Uterus (tissue), 4 donors: Measurements from ENCODE around the gene FSTL3. TPM values are rescaled to one million over a fixed set of nuclear protein-coding genes. Genes with fewer than 3 reads are reported as not detected.
"Not testable (repeated sequence)": the region's sequence is repeated elsewhere in the genome, so short reads cannot be mapped to it uniquely, and the experiment has no call there.

ENCODE experiments used
- DNase-seq, 2 donors: peaks; one replicate each; pipeline ENCODE4 v3.0.0-alpha.2; 2019 to 2020
- H3K27ac ChIP-seq, 2 donors: fragments of 200-600 bp; sonication (generic); 1 replicate in 1 of 2; 2 replicates in 1 of 2; pipeline ENCODE4 v1.5.1; 2016 to 2018
- H3K27me3 ChIP-seq, 2 donors: fragments of 200-600 bp; sonication (generic); one replicate each; pipeline ENCODE4 v1.5.1; 2018 to 2019; ENCODE audit warnings: control low read depth in 1 of 2
- H3K36me3 ChIP-seq, 2 donors: fragments of 200-600 bp; sonication (generic); one replicate each; pipeline ENCODE4 v1.5.1; 2019; ENCODE audit warnings: control low read depth in 1 of 2
- H3K4me1 ChIP-seq, 2 donors: fragments of 200-600 bp; sonication (generic); one replicate each; pipeline ENCODE4 v1.5.1; 2018 to 2019; ENCODE audit warnings: control low read depth in 1 of 2
- H3K4me3 ChIP-seq, 2 donors: fragments of 200-600 bp; sonication (generic); 1 replicate in 1 of 2; 2 replicates in 1 of 2; pipeline ENCODE4 v1.5.1; 2018 to 2019; ENCODE audit warnings: mild to moderate bottlenecking in 1 of 2
- H3K9me3 ChIP-seq, 2 donors: fragments of 200-600 bp; sonication (generic); one replicate each; pipeline ENCODE4 v1.5.1; 2019; ENCODE audit warnings: control low read depth in 1 of 2
- CTCF ChIP-seq, 4 experiments: fragments of 200-600 bp in 2 of 4; fragments of 450-650 bp in 2 of 4; sonication (generic) in 2 of 4; IDR thresholded peaks; one replicate each; pipeline ENCODE4 v1.5.1; 2016 to 2019; ENCODE audit warnings: antibody characterized with exemption in 4 of 4, mild to moderate bottlenecking in 2 of 4, moderate library complexity in 1 of 4
- POLR2A ChIP-seq, 2 donors: fragments of 450-650 bp; IDR thresholded peaks; one replicate each; pipeline ENCODE4 v1.6.1; 2016; ENCODE audit warnings: antibody characterized with exemption in 2 of 2, mild to moderate bottlenecking in 1 of 2, moderate library complexity in 1 of 2
- intact Hi-C: fragments of 100-400 bp; cut with DNase I; formaldehyde crosslinking; loops from one replicate; pipeline ENCODE4 v1.15.1; 2023; ENCODE audit warnings: low total_unique reads
- total RNA-seq, 4 donors: library from RNA; depleted of rRNA in 3 of 4; stranded (reverse); fragments of >200 nt in 3 of 4; gene quantifications; one replicate each; pipeline versions ENCODE4 v1.1.0 to v1.2.4, GENCODE V29; 2014 to 2023
- donor health status: DM: yes; HTN: yes; CAD: no.

The FSTL3 gene
- total RNA-seq, 4 donors from 2014 or later, result 25.3 to 71.7 (median 37.3) TPM

GRCh38 chr19:725461-726089, 49.4 kb downstream of the FSTL3 start:
- no peaks in the 10 kb centered on the region for H3K36me3 ChIP-seq
- H3K4me1 ChIP-seq, result peaks cover 0 to 2% of the 10 kb centered on the region in 2 donors
- H3K9me3 ChIP-seq, result no peaks in the 10 kb centered on the region
- H3K4me3 ChIP-seq, result no peak overlapping the region
- intact Hi-C loops, result no loop called here
- H3K27me3 ChIP-seq, result no peaks in the 10 kb centered on the region
- no peak overlapping the region for H3K27ac ChIP-seq
- DNase-seq, result no peak
- no peak for TF ChIP-seq CTCF (IDR thresholded peaks at IDR 0.05)
- no peak for TF ChIP-seq POLR2A (IDR thresholded peaks at IDR 0.05)

- DNase-seq, result no peak
- no peak overlapping the region for H3K4me3 ChIP-seq
- H3K27me3 ChIP-seq, result no peaks in the 10 kb centered on the region
- no peak for TF ChIP-seq CTCF (IDR thresholded peaks at IDR 0.05)
- TF ChIP-seq POLR2A (IDR thresholded peaks at IDR 0.05), result no peak
- H3K27ac ChIP-seq, result peak overlapping the region; percentile 36 to 69
- no peaks in the 10 kb centered on the region for H3K36me3 ChIP-seq
- intact Hi-C loops, result no loop called here
- H3K4me1 ChIP-seq, result no peaks in the 10 kb centered on the region
- H3K9me3 ChIP-seq, result no peaks in the 10 kb centered on the region
Measured at GRCh38 chr19:726993-727956, 51.1 kb downstream of the FSTL3 start.

GRCh38 chr19:728011-728410, 51.8 kb downstream of the FSTL3 start:
- H3K4me1 ChIP-seq, result no peaks in the 10 kb centered on the region
- H3K36me3 ChIP-seq, result no peaks in the 10 kb centered on the region
- DNase-seq, result peak; percentile 43 to 77
- no peak overlapping the region for H3K4me3 ChIP-seq
- no peak for TF ChIP-seq CTCF (IDR thresholded peaks at IDR 0.05)
- no peak for TF ChIP-seq POLR2A (IDR thresholded peaks at IDR 0.05)
- H3K27ac ChIP-seq, result peak overlapping the region; percentile 36 to 69
- no peaks in the 10 kb centered on the region for H3K27me3 ChIP-seq
- H3K9me3 ChIP-seq, result no peaks in the 10 kb centered on the region
- intact Hi-C loops, result no loop called here

- H3K27me3 ChIP-seq, H3K4me1 ChIP-seq, H3K27ac ChIP-seq, H3K4me3 ChIP-seq, H3K36me3 ChIP-seq, DNase-seq, H3K9me3 ChIP-seq, intact Hi-C loops: not testable (repeated sequence)
Measured at GRCh38 chr19:729564-729963, 53.4 kb downstream of the FSTL3 start.

GRCh38 chr19:729965-730668, 53.9 kb downstream of the FSTL3 start:
- no peaks in the 10 kb centered on the region for H3K4me1 ChIP-seq
- TF ChIP-seq CTCF (IDR thresholded peaks at IDR 0.05) (no peak), POLR2A (IDR thresholded peaks at IDR 0.05) (no peak)
- H3K4me3 ChIP-seq, result no peak overlapping the region
- no peak for DNase-seq
- H3K27ac ChIP-seq, result no peak overlapping the region
- no peaks in the 10 kb centered on the region for H3K36me3 ChIP-seq
- H3K9me3 ChIP-seq, result no peaks in the 10 kb centered on the region
- H3K27me3 ChIP-seq, result no peaks in the 10 kb centered on the region
- intact Hi-C loops, result loop anchor here (5.0 kb wide), 1 partner anchor 63 kb away; no protein-coding TSS in a partner anchor
